Measurements from ENCODE around the gene NELFA.

NELFA gene

GRCh38 chr4:1939664-1940509 lies 68.9 kb downstream of the NELFA start:
- Histone ChIP-seq H3K27ac (ENCODE audit: insufficient read depth, low read length, poor library complexity, severe bottlenecking) (no peak overlapping the region), H3K27me3 (replicated peaks; ENCODE audit: control insufficient read depth, insufficient read depth, low read length, poor library complexity, severe bottlenecking) (no peaks in the 10 kb centered on the region), H3K36me3 (ENCODE audit: control insufficient read depth, insufficient read depth, low read length) (peaks cover 29% of the 10 kb centered on the region)

GRCh38 chr4:1938027-1938426 lies 70.7 kb downstream of the NELFA start:
- H3K4me3 ChIP-seq (ENCODE audit: insufficient read depth, low read depth, low read length, poor library complexity, severe bottlenecking), result no peak overlapping the region

More at GRCh38 chr4:1939664-1940509, 68.9 kb downstream of the NELFA start:
- no peak for DNase-seq
- Histone ChIP-seq H3K4me3 (ENCODE audit: insufficient read depth, low read depth, low read length, poor library complexity, severe bottlenecking) (no peak overlapping the region), H3K9me3 (ENCODE audit: control insufficient read depth, low read length) (no peaks in the 10 kb centered on the region), H3K4me1 (ENCODE audit: control insufficient read depth, insufficient read depth, low read length, poor library complexity, severe bottlenecking) (no peaks in the 10 kb centered on the region)

GRCh38 chr4:1937550-1937949 lies 71.2 kb downstream of the NELFA start:
- DNase-seq, result no peak
- Histone ChIP-seq H3K4me3 (ENCODE audit: insufficient read depth, low read depth, low read length, poor library complexity, severe bottlenecking) (no peak overlapping the region), H3K9me3 (ENCODE audit: control insufficient read depth, low read length) (no peaks in the 10 kb centered on the region), H3K27me3 (replicated peaks; ENCODE audit: control insufficient read depth, insufficient read depth, low read length, poor library complexity, severe bottlenecking) (no peaks in the 10 kb centered on the region), H3K4me1 (ENCODE audit: control insufficient read depth, insufficient read depth, low read length, poor library complexity, severe bottlenecking) (no peaks in the 10 kb centered on the region), H3K36me3 (ENCODE audit: control insufficient read depth, insufficient read depth, low read length) (peaks cover 30% of the 10 kb centered on the region), H3K27ac (ENCODE audit: insufficient read depth, low read length, poor library complexity, severe bottlenecking) (no peak overlapping the region)

More at GRCh38 chr4:1938027-1938426, 70.7 kb downstream of the NELFA start:
- DNase-seq, result no peak
- no peaks in the 10 kb centered on the region for H3K9me3 ChIP-seq (ENCODE audit: control insufficient read depth, low read length)
- peaks cover 30% of the 10 kb centered on the region for H3K36me3 ChIP-seq (ENCODE audit: control insufficient read depth, insufficient read depth, low read length)
- no peaks in the 10 kb centered on the region for H3K27me3 ChIP-seq (replicated peaks; ENCODE audit: control insufficient read depth, insufficient read depth, low read length, poor library complexity, severe bottlenecking)
- no peaks in the 10 kb centered on the region for H3K4me1 ChIP-seq (ENCODE audit: control insufficient read depth, insufficient read depth, low read length, poor library complexity, severe bottlenecking)
- H3K27ac ChIP-seq (ENCODE audit: insufficient read depth, low read length, poor library complexity, severe bottlenecking), result no peak overlapping the region

- Histone ChIP-seq H3K27ac (ENCODE audit: insufficient read depth, low read length, poor library complexity, severe bottlenecking) (no peak overlapping the region), H3K36me3 (ENCODE audit: control insufficient read depth, insufficient read depth, low read length) (peaks cover 25% of the 10 kb centered on the region), H3K4me3 (ENCODE audit: insufficient read depth, low read depth, low read length, poor library complexity, severe bottlenecking) (no peak overlapping the region), H3K4me1 (ENCODE audit: control insufficient read depth, insufficient read depth, low read length, poor library complexity, severe bottlenecking) (no peaks in the 10 kb centered on the region), H3K9me3 (ENCODE audit: control insufficient read depth, low read length) (no peaks in the 10 kb centered on the region), H3K27me3 (replicated peaks; ENCODE audit: control insufficient read depth, insufficient read depth, low read length, poor library complexity, severe bottlenecking) (no peaks in the 10 kb centered on the region)
- no peak for DNase-seq
These were observed 75.1 kb downstream of the NELFA start for GRCh38 chr4:1933700-1934099.

GRCh38 chr4:1932736-1933135 lies 76.0 kb downstream of the NELFA start:
- Histone ChIP-seq H3K9me3 (ENCODE audit: control insufficient read depth, low read length) (no peaks in the 10 kb centered on the region), H3K27ac (ENCODE audit: insufficient read depth, low read length, poor library complexity, severe bottlenecking) (no peak overlapping the region), H3K36me3 (ENCODE audit: control insufficient read depth, insufficient read depth, low read length) (peaks cover 22% of the 10 kb centered on the region), H3K4me1 (ENCODE audit: control insufficient read depth, insufficient read depth, low read length, poor library complexity, severe bottlenecking) (no peaks in the 10 kb centered on the region), H3K4me3 (ENCODE audit: insufficient read depth, low read depth, low read length, poor library complexity, severe bottlenecking) (no peak overlapping the region), H3K27me3 (replicated peaks; ENCODE audit: control insufficient read depth, insufficient read depth, low read length, poor library complexity, severe bottlenecking) (no peaks in the 10 kb centered on the region)
- no peak for DNase-seq

Data from effector memory CD4-positive, alpha-beta T cell (primary cell).